PC-3 (cell line): ENCODE measurements around the gene USP33. TPM values are rescaled to one million over a fixed set of nuclear protein-coding genes. Genes with fewer than 3 reads are reported as not detected.

ENCODE experiments used
- ATAC-seq: fragments of 200-7000 bp; cut with Tn5 transposase; 2 replicates; pipeline ENCODE4 v1.9.1; 2020; ENCODE audit warnings: mild to moderate bottlenecking, moderate library complexity
- BruUV-seq: library from RNA; stranded (reverse); fragments of 400-500 nt; replicated peaks from 2 replicates; lab custom pipeline; 2021; lab: Mats Ljungman, UMichigan
- CTCF ChIA-PET: fragments of 300-600 bp; sonication (Branson Sonifier 250); formaldehyde crosslinking; loops from one replicate; lab custom pipeline; 2022; ENCODE audit warnings: antibody characterized with exemption; lab: Charles Lee
- POLR2A ChIA-PET: fragments of 300-600 bp; sonication (Branson Sonifier 250); formaldehyde crosslinking; loops from one replicate; lab custom pipeline; 2022; ENCODE audit warnings: antibody characterized with exemption; ENCODE audit not compliant: unreplicated experiment; lab: Charles Lee
- DNase-seq: peaks from one replicate; pipeline ENCODE4 v3.0.0-alpha.2; 2015
- H2AFZ ChIP-seq: fragments of 300-600 bp; sonication (generic); 2 replicates; pipeline ENCODE4 v1.6.0; 2016; ENCODE audit warnings: antibody characterized with exemption, low read length
- H3F3A ChIP-seq: fragments of 300-600 bp; sonication (generic); one replicate; pipeline ENCODE4 v1.6.0; 2017; ENCODE audit warnings: antibody characterized with exemption, low read length, control low read depth, mild to moderate bottlenecking; ENCODE audit not compliant: unreplicated experiment
- H3K27ac ChIP-seq: fragments of 300-600 bp; sonication (generic); 2 replicates; pipeline ENCODE4 v1.5.1; 2016; ENCODE audit warnings: mild to moderate bottlenecking, low read length
- H3K27me3 ChIP-seq: fragments of 300-600 bp; sonication (generic); 2 replicates; pipeline ENCODE4 v1.6.1; 2016; ENCODE audit warnings: low read length, mixed read lengths
- H3K36me3 ChIP-seq: fragments of 300-600 bp; sonication (generic); 2 replicates; pipeline ENCODE4 v1.6.1; 2016; ENCODE audit warnings: low read depth, mixed run types, low read length, mixed read lengths
- H3K4me1 ChIP-seq: fragments of 300-600 bp; sonication (generic); 2 replicates; pipeline ENCODE4 v1.5.1; 2016; ENCODE audit warnings: low read length; ENCODE audit not compliant: insufficient read depth
- H3K4me2 ChIP-seq: fragments of 300-600 bp; sonication (generic); 2 replicates; pipeline ENCODE4 v1.6.0; 2016; ENCODE audit warnings: low read length
- H3K4me3 ChIP-seq: fragments of 300-600 bp; sonication (generic); 2 replicates; pipeline ENCODE4 v1.5.1; 2016; ENCODE audit warnings: mild to moderate bottlenecking, low read length, mixed read lengths
- H3K79me2 ChIP-seq: fragments of 300-600 bp; sonication (generic); 2 replicates; pipeline ENCODE4 v1.6.1; 2017; ENCODE audit warnings: low read length, mixed read lengths
- H3K9ac ChIP-seq: fragments of 300-600 bp; sonication (generic); 2 replicates; pipeline ENCODE4 v1.6.0; 2016; ENCODE audit warnings: mild to moderate bottlenecking, low read length
- H3K9me2 ChIP-seq: fragments of 300-600 bp; sonication (generic); replicated peaks from 2 replicates; pipeline ENCODE4 v1.6.1; 2016; ENCODE audit warnings: mixed run types, low read length, mixed read lengths
- H3K9me3 ChIP-seq: fragments of 300-600 bp; sonication (generic); 2 replicates; pipeline ENCODE4 v1.6.1; 2016; ENCODE audit warnings: low read length, mixed read lengths
- H4K20me1 ChIP-seq: fragments of 300-600 bp; sonication (generic); 2 replicates; pipeline ENCODE4 v1.6.1; 2016; ENCODE audit warnings: low read length, mixed read lengths
- EZH2 ChIP-seq: fragments of 300-600 bp; sonication (generic); IDR thresholded peaks from one replicate; pipeline ENCODE4 v1.6.1; 2017; ENCODE audit warnings: antibody characterized with exemption, mild to moderate bottlenecking, low read length; ENCODE audit not compliant: unreplicated experiment
- EZH2phosphoT487 ChIP-seq: fragments of 300-600 bp; sonication (generic); IDR thresholded peaks from 2 replicates; pipeline ENCODE4 v1.6.1; 2018; ENCODE audit warnings: mild to moderate bottlenecking, antibody characterized with exemption, low read length, borderline replicate concordance
- intact Hi-C: fragments of 100-400 bp; cut with micrococcal nuclease; formaldehyde crosslinking; loops from 2 replicates; pipeline ENCODE4 v1.9.0; 2023
- total RNA-seq: library from RNA; depleted of rRNA; stranded (reverse); fragments of >200 nt; gene quantifications from 2 replicates; pipeline ENCODE4 v1.2.3, GENCODE V29; 2014
- TF ChIP-seq, protein P1 (sequence below): fragments of 300-600 bp; sonication (generic); conservative IDR thresholded peaks from 2 replicates; pipeline ENCODE4 v1.5.1; 2017; ENCODE audit warnings: antibody characterized with exemption, low read depth, mild to moderate bottlenecking, low read length

Gene USP33
- total RNA-seq, 1 experiment from 2014 or later: 42.6 TPM

DNA sequence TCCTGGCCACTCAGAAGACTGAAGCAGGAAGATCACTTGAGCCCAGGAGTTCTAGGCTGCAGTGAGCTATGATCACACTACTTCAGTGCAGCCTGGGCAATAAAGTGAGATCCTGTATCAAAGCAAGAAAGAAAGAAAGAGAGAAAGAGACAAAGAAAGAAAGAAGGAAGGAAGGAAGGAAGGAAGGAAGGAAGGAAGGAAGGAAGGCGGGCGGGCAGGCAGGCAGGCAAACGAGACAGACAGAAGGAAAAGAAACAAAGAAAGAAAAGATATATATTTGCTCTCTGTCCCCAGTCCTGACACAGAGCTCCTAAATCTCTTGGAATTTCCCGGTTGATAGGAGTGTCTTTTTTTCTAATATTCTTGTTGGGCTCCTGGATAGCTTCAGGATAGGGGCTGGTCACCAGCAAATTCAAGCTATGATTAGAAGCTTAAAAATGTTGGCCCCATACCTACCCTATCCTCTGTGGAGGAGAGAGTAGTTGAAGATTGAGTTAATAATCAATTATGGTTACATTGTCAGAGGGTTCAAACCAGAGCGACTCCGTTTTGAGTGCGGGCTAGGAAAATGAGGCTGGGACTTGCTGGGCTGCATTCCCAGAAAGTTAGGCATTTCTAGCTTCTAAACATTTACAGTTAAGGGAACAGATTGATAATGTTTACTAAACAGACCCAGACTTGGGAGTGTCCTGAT, 16.5 kb upstream of the USP33 start:
- no peak overlapping the region for H2AFZ ChIP-seq
- H3K79me2 ChIP-seq: peaks cover 15% of the 10 kb centered on the region
- DNase-seq: no peak
- no peaks in the 10 kb centered on the region for H3K9me2 ChIP-seq
- intact Hi-C loops: no loop called here
- POLR2A ChIA-PET: no interaction called here
- no peaks in the 10 kb centered on the region for H4K20me1 ChIP-seq
- no peaks in the 10 kb centered on the region for H3F3A ChIP-seq
- no peak overlapping the region for H3K4me3 ChIP-seq
- H3K4me1 ChIP-seq: peaks cover 16% of the 10 kb centered on the region
- H3K4me2 ChIP-seq: no peak overlapping the region
- H3K27me3 ChIP-seq: no peaks in the 10 kb centered on the region
- H3K36me3 ChIP-seq: no peaks in the 10 kb centered on the region
- CTCF ChIA-PET: no interaction called here
- no TSS peak for BruUV-seq
- H3K27ac ChIP-seq: no peak overlapping the region
- TF ChIP-seq, protein P1, sequence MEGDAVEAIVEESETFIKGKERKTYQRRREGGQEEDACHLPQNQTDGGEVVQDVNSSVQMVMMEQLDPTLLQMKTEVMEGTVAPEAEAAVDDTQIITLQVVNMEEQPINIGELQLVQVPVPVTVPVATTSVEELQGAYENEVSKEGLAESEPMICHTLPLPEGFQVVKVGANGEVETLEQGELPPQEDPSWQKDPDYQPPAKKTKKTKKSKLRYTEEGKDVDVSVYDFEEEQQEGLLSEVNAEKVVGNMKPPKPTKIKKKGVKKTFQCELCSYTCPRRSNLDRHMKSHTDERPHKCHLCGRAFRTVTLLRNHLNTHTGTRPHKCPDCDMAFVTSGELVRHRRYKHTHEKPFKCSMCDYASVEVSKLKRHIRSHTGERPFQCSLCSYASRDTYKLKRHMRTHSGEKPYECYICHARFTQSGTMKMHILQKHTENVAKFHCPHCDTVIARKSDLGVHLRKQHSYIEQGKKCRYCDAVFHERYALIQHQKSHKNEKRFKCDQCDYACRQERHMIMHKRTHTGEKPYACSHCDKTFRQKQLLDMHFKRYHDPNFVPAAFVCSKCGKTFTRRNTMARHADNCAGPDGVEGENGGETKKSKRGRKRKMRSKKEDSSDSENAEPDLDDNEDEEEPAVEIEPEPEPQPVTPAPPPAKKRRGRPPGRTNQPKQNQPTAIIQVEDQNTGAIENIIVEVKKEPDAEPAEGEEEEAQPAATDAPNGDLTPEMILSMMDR: no peak
- TF ChIP-seq EZH2phosphoT487: no peak
- no peaks in the 10 kb centered on the region for H3K9me3 ChIP-seq
- no peak for ATAC-seq
- no peak overlapping the region for H3K9ac ChIP-seq

DNA sequence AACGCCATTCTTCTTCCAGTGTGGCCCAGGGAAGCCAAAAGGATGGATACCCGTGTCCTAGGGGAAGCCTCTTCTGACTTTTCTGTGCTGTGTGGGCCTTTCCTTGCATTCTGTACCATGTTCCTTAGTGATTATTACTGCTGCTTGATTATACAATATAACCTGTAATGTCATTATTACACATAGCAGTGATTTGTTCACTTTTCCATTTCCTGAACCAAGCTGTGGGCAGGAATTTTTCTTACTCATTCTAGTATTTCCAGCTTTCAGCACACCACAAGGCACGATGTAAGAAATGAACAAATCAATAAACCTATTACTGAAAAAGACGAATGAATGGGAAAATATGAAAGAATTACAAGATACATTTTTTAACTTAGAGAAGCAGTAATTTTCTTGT, 8.4 kb upstream of the USP33 start:
- intact Hi-C loops: no loop called here
- Histone ChIP-seq H3K9ac (no peak overlapping the region), H3K27ac (no peak overlapping the region), H2AFZ (no peak overlapping the region), H4K20me1 (no peaks in the 10 kb centered on the region), H3K9me2 (no peaks in the 10 kb centered on the region), H3K36me3 (no peaks in the 10 kb centered on the region), H3K27me3 (no peaks in the 10 kb centered on the region), H3K79me2 (no peaks in the 10 kb centered on the region), H3K9me3 (no peaks in the 10 kb centered on the region), H3K4me3 (no peak overlapping the region), H3F3A (no peaks in the 10 kb centered on the region), H3K4me1 (no peaks in the 10 kb centered on the region), H3K4me2 (no peak overlapping the region)
- TF ChIP-seq EZH2 (no peak), EZH2phosphoT487 (no peak)
- TF ChIP-seq, protein P1: no peak
- POLR2A ChIA-PET: interaction anchor here (0.6 kb wide), 2 partner anchors 15 to 99 kb away, joined by 8 to 26 read pairs; no protein-coding TSS in a partner anchor
- CTCF ChIA-PET: interaction anchor here (0.7 kb wide), 1 partner anchor 852 kb away, joined by 4 read pairs; the partner anchor contains the start of gene IFI44L
- DNase-seq (no peak), ATAC-seq (no peak)
- BruUV-seq: no TSS peak

DNA sequence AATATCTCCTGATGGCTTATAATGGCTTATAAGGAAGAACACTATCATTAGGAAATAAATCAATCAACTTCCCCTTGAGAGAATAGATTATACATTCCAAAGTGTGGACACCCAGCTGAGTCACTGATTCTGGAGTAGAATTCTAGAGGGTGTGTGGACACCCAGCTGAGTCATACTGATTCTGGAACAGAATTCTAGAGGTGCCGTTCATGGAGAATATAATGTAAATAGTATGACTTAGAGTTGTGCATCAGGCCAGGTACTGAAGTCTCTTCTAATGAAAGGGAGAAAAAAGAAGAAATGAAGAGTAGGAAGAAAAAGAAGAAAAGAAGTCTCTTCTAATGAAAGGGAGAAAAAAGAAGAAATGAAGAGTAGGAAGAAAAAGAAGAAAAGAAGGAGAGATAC, 2.4 kb upstream of the USP33 start:
- Histone ChIP-seq H3K36me3 (no peaks in the 10 kb centered on the region), H3K27me3 (no peaks in the 10 kb centered on the region), H3K4me2 (no peak overlapping the region), H3F3A (peaks cover 12% of the 10 kb centered on the region), H3K9me3 (no peaks in the 10 kb centered on the region), H3K9ac (no peak overlapping the region), H3K4me3 (no peak overlapping the region), H3K9me2 (no peaks in the 10 kb centered on the region), H4K20me1 (peaks cover 6% of the 10 kb centered on the region), H3K79me2 (peaks cover 26% of the 10 kb centered on the region), H2AFZ (no peak overlapping the region), H3K4me1 (peaks cover 20% of the 10 kb centered on the region), H3K27ac (0 out of 2 replicates have a peak overlapping the region, but pooled peaks have one; percentile 3)
- ATAC-seq (peak; percentile 18), DNase-seq (peak; percentile 93)
- no TSS peak for BruUV-seq
- intact Hi-C loops: no loop called here
- ChIA-PET CTCF (no interaction called here), POLR2A (no interaction called here)
- TF ChIP-seq, protein P1: no peak
- TF ChIP-seq EZH2 (no peak), EZH2phosphoT487 (no peak)
